Peyer's patch (tissue), 4 donors: ENCODE results near the gene TTLL10. TPM values are rescaled to one million over a fixed set of nuclear protein-coding genes. Genes with fewer than 3 reads are reported as not detected.

ENCODE experiments used
- DNase-seq, 3 donors: peaks; one replicate each; pipeline ENCODE4 v3.0.0-alpha.2; 2017 to 2019
- H3K27ac ChIP-seq, 4 donors: fragments of 200-600 bp; sonication (generic); one replicate each; pipeline ENCODE4 v1.5.1; 2016 to 2019
- H3K27me3 ChIP-seq, 2 donors: fragments of 200-600 bp; sonication (generic); one replicate each; pipeline ENCODE4 v1.5.1; 2019
- H3K36me3 ChIP-seq, 3 donors: fragments of 200-600 bp; sonication (generic); one replicate each; pipeline ENCODE4 v1.5.1; 2016 to 2019
- H3K4me1 ChIP-seq, 4 donors: fragments of 200-600 bp; sonication (generic); one replicate each; pipeline ENCODE4 v1.5.1; 2016 to 2019
- H3K4me3 ChIP-seq, 4 donors: fragments of 200-600 bp; sonication (generic); 1 replicate in 3 of 4; 2 replicates in 1 of 4; pipeline ENCODE4 v1.5.1; 2016 to 2019; ENCODE audit warnings: mild to moderate bottlenecking in 1 of 4
- H3K9me3 ChIP-seq, 4 donors: fragments of 200-600 bp; sonication (generic); one replicate each; pipeline ENCODE4 v1.5.1; 2016 to 2019; ENCODE audit warnings: mild to moderate bottlenecking in 1 of 4
- POLR2A ChIP-seq, 2 donors: fragments of 450-650 bp; IDR thresholded peaks; one replicate each; pipeline ENCODE4 v1.5.1; 2017; ENCODE audit warnings: antibody characterized with exemption in 2 of 2, mild to moderate bottlenecking in 2 of 2, moderate library complexity in 2 of 2
- total RNA-seq, 4 donors: library from RNA; depleted of rRNA; stranded (reverse); fragments of >200 nt; gene quantifications; one replicate each; pipeline ENCODE4 v1.1.0, GENCODE V29; 2016
- TF ChIP-seq, protein P1 (sequence below), 6 experiments: fragments of 450-650 bp in 4 of 6; fragments of 200-600 bp in 2 of 6; sonication (generic) in 1 of 6; IDR thresholded peaks; one replicate each; pipeline ENCODE4 v1.5.1; 2017 to 2019; ENCODE audit warnings: antibody characterized with exemption in 6 of 6, mild to moderate bottlenecking in 3 of 6, moderate library complexity in 1 of 6

TTLL10 gene
- total RNA-seq, 4 donors from 2014 or later = 1.6 to 3.6 (median 1.8) TPM; not detected in 1

DNA sequence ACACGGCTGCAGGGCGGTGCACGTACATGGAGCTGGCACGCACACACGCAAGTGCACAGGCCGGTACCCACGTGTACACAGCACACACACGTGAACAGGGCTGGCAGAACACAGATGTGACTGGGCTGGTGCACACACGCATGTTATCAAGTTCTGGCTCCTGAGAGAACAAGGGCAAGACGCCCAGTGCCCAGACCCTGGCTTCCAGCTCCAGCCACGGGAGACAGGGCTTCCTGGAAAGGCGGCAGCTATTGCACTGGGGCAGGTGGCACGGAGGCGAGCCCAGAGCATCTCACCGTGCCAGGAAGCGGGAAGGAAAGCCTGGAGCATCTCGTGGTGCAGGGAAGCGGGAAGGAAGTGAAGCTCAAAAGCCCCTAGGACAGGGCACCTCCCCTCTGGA, 52.2 kb downstream of the TTLL10 start:
- H3K36me3 ChIP-seq = peaks cover 0 to 85% (median 0%) of the 10 kb centered on the region in 3 donors
- DNase-seq = no peak
- no peaks in the 10 kb centered on the region for H3K27me3 ChIP-seq
- H3K4me3 ChIP-seq = no peak overlapping the region
- H3K27ac ChIP-seq = no peak overlapping the region
- TF ChIP-seq, protein P1, sequence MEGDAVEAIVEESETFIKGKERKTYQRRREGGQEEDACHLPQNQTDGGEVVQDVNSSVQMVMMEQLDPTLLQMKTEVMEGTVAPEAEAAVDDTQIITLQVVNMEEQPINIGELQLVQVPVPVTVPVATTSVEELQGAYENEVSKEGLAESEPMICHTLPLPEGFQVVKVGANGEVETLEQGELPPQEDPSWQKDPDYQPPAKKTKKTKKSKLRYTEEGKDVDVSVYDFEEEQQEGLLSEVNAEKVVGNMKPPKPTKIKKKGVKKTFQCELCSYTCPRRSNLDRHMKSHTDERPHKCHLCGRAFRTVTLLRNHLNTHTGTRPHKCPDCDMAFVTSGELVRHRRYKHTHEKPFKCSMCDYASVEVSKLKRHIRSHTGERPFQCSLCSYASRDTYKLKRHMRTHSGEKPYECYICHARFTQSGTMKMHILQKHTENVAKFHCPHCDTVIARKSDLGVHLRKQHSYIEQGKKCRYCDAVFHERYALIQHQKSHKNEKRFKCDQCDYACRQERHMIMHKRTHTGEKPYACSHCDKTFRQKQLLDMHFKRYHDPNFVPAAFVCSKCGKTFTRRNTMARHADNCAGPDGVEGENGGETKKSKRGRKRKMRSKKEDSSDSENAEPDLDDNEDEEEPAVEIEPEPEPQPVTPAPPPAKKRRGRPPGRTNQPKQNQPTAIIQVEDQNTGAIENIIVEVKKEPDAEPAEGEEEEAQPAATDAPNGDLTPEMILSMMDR (IDR thresholded peaks at IDR 0.05) = no peak
- no peak for TF ChIP-seq POLR2A (IDR thresholded peaks at IDR 0.05)
- peaks cover 3 to 20% (median 10%) of the 10 kb centered on the region in 4 donors for H3K4me1 ChIP-seq
- H3K9me3 ChIP-seq = no peaks in the 10 kb centered on the region

DNA sequence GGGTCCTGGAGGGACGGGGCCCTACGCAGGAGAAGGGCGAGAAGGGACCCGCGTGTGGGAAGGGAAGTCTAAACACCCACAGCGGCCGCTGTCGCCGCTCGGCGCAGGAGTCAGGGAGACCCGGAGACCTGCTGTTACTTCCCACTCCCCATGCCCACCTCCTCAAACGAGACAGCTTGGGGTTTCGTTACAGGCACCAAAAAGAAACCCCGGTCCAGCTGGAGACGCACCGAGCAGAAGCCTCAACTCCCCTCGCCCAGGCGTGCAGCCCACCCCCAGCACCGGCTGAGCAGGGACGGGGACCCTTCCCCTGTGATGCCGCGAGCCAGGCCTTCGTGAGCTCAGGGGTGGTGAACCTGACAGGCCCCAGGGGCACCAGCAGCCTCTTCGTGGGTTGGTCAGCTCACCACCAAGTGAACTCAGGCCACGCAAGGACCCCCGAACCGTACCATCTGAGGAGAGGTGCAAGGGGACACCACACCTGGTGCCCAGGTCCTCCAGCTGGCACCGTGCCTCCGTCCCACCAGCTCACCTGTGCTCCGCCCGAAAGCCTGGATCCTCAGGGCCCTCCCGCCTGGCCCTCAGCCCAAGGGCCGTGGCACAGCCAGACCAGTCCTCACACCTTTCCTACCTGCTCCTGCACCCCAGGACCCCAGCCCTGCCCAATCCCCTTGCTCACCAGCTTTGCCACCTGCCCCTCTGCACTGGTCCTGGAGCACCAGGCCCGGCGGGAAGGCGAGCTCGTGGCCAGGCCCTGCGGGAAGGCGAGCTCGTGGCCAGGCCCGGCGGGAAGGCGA, 53.1 kb downstream of the TTLL10 start:
- no peak for DNase-seq
- no peak for TF ChIP-seq POLR2A (IDR thresholded peaks at IDR 0.05)
- TF ChIP-seq, protein P1 (IDR thresholded peaks at IDR 0.05) = no peak
- no peak overlapping the region for H3K4me3 ChIP-seq
- H3K27ac ChIP-seq = no peak overlapping the region
- peaks cover 0 to 77% (median 0%) of the 10 kb centered on the region in 3 donors for H3K36me3 ChIP-seq
- no peaks in the 10 kb centered on the region for H3K27me3 ChIP-seq
- H3K4me1 ChIP-seq = peaks cover 3 to 20% (median 10%) of the 10 kb centered on the region in 4 donors
- no peaks in the 10 kb centered on the region for H3K9me3 ChIP-seq

DNA sequence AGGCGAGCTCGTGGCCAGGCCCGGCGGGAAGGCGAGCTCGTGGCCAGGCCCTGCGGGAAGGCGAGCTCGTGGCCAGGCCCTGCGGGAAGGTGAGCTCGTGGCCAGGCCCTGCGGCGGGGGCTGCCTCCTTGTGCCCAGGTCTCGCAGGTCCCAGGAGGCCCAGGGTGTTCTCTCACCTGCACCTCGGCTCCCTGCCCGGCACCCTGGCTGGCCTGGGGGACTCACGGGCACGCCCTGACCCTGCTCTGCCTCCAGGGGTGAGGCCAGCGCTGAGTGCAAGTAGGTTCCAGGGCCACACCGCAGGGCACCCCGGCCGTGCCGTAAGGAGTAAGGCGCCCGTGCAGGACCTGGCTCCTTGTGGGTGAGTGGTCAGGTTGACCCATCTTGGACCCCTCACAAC, 53.7 kb downstream of the TTLL10 start:
- TF ChIP-seq POLR2A (IDR thresholded peaks at IDR 0.05) = no peak
- TF ChIP-seq, protein P1 (IDR thresholded peaks at IDR 0.05) = no peak
- Histone ChIP-seq H3K4me1 (peaks cover 3 to 20% (median 10%) of the 10 kb centered on the region in 4 donors), H3K27ac (no peak overlapping the region), H3K36me3 (peaks cover 0 to 71% (median 0%) of the 10 kb centered on the region in 3 donors), H3K27me3 (no peaks in the 10 kb centered on the region), H3K9me3 (no peaks in the 10 kb centered on the region), H3K4me3 (no peak overlapping the region)
- no peak for DNase-seq

DNA sequence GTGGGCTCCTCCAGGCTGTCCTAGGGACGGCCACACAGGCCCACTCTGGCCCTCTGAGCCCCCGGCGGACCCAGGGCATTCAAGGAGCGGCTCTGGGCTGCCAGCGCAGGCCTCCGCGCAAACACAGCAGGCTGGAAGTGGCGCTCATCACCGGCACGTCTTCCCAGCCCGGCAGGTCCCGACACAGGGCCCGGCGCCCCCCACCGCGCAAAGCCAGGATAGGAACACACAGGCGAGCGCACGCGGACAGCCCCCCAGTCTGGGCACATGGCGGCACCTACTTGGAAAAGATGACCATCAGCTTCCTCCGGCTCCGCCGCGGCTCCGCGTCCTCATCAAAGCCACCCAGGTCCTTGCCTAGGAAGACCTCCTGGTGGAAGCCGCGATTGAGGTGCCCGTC, 54.5 kb downstream of the TTLL10 start:
- no peak for TF ChIP-seq POLR2A (IDR thresholded peaks at IDR 0.05)
- TF ChIP-seq, protein P1 (IDR thresholded peaks at IDR 0.05) = no peak
- Histone ChIP-seq H3K4me3 (no peak overlapping the region), H3K9me3 (no peaks in the 10 kb centered on the region), H3K27ac (no peak overlapping the region), H3K36me3 (peaks cover 0 to 63% (median 0%) of the 10 kb centered on the region in 3 donors), H3K27me3 (no peaks in the 10 kb centered on the region), H3K4me1 (peaks cover 3 to 28% (median 16%) of the 10 kb centered on the region in 4 donors)
- DNase-seq = no peak

DNA sequence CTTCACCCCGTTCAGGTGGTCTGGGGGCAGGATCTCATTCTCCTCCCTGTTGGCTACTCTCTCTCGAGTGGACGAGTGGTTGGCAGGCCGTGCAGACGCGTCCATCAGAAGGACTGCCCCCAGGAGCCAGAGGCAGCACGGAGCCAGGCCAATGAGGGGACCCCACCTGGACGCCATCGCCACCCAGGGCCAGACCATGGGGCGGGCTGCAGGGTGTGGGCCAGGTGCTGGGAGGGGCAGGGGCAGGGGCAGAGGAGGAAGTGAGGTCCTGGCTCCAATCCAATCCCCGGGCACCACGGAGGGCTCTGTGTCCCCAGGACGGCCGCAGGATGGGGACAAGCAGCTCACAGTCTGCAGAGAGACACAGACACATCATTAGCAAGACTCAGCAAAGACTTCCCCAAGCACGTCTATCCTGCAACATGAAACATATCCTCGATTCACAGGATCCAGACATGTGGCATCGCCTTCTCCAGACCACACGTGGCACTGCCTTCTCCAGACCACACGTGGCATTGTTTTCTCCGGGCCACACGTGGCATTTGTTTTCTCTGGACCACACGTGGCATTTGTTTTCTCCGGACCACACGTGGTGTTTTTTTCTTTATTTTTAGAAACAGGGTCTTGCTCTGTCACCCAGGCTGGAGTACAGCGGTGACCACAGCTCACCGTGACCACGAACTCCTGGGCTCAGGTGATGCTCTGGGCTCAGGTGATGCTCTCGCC, 55.1 kb downstream of the TTLL10 start:
- Histone ChIP-seq H3K27ac (no peak overlapping the region), H3K4me3 (no peak overlapping the region), H3K27me3 (no peaks in the 10 kb centered on the region), H3K9me3 (no peaks in the 10 kb centered on the region), H3K36me3 (peaks cover 0 to 57% (median 0%) of the 10 kb centered on the region in 3 donors), H3K4me1 (peaks cover 3 to 30% (median 17%) of the 10 kb centered on the region in 4 donors)
- no peak for DNase-seq
- TF ChIP-seq POLR2A (IDR thresholded peaks at IDR 0.05) = no peak
- TF ChIP-seq, protein P1 (IDR thresholded peaks at IDR 0.05) = no peak
